ENCODE measurements around the gene LEPROT.

The LEPROT gene

GRCh38 chr1:65477414-65478378 is 57.2 kb downstream of the LEPROT start:
- no peak for DNase-seq (ENCODE audit: low read depth, low spot score)

GRCh38 chr1:65478379-65479026 is 58.0 kb downstream of the LEPROT start:
- DNase-seq (ENCODE audit: low read depth, low spot score), result no peak

- no peak for DNase-seq (ENCODE audit: low read depth, low spot score)
Measured at GRCh38 chr1:65479554-65480204, 59.2 kb downstream of the LEPROT start.

- no peak for DNase-seq (ENCODE audit: low read depth, low spot score)
Measured at GRCh38 chr1:65480684-65481405, 60.4 kb downstream of the LEPROT start.

GRCh38 chr1:65483993-65484754 is 63.7 kb downstream of the LEPROT start:
- no peak for DNase-seq (ENCODE audit: low read depth, low spot score)

Data from iPS DF 19.7 (cell line).